IPS-18c (cell line): ENCODE data around the gene SPATS2L.

Experiments used
- H3K4me3 ChIP-seq: 2 replicates; pipeline ENCODE4 v1.7.0; 2013; ENCODE audit warnings: low read depth, mild to moderate bottlenecking, low read length, moderate library complexity; ENCODE audit not compliant: insufficient read depth
- H3K9me3 ChIP-seq: one replicate; pipeline ENCODE4 v1.6.1; 2013; ENCODE audit warnings: mild to moderate bottlenecking, low read length, moderate library complexity; ENCODE audit not compliant: control insufficient read depth, insufficient read depth

SPATS2L gene

GRCh38 chr2:200354833-200355751, 48.6 kb downstream of the SPATS2L start:
- no peak overlapping the region for H3K4me3 ChIP-seq
- no peaks in the 10 kb centered on the region for H3K9me3 ChIP-seq

DNA sequence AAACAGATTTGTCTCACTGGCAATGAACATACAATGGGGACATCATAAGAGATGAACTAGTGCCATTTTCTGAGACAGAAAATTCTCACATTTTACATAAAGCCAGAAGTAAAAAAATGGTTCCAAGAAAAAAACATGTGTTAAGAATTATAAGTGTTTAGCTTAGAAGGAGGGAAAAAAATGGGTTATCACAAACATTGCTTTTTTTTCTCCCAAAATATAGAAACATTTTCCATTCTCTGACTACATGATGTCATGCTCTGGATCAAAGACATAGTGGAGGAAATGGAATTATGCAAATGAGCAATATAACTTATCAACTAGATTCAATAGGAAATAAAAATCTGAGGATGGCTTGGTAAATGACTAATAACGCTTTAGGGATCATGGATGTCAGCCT, 49.8 kb downstream of the SPATS2L start:
- no peaks in the 10 kb centered on the region for H3K9me3 ChIP-seq
- H3K4me3 ChIP-seq, result no peak overlapping the region

GRCh38 chr2:200356857-200357384, 50.4 kb downstream of the SPATS2L start:
- no peak overlapping the region for H3K4me3 ChIP-seq
- H3K9me3 ChIP-seq, result no peaks in the 10 kb centered on the region

GRCh38 chr2:200357845-200358244, 51.4 kb downstream of the SPATS2L start:
- Histone ChIP-seq H3K9me3 (no peaks in the 10 kb centered on the region), H3K4me3 (no peak overlapping the region)

- Histone ChIP-seq H3K9me3 (no peaks in the 10 kb centered on the region), H3K4me3 (no peak overlapping the region)
Observed at GRCh38 chr2:200359552-200359951, 53.1 kb downstream of the SPATS2L start.

DNA sequence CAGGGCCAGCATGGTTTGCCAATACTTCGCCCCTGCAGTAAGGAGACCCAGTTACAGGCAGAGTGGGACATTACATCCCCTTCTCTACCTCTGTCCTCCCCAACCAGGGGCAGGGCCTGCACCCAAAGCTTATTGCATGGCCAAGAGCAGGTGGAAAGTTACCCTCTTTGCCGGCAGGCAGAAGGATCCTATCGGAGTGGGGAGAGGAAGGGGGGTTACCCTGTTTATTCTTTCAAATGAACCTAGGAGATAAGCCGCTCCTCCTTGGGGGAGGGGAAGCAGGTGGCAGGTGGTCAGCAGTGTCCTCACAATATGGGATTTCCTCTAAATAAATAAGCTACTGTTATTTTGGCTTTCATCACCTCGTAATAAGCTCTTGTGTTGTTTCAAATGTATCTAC, 53.9 kb downstream of the SPATS2L start:
- Histone ChIP-seq H3K9me3 (no peaks in the 10 kb centered on the region), H3K4me3 (no peak overlapping the region)

- Histone ChIP-seq H3K9me3 (no peaks in the 10 kb centered on the region), H3K4me3 (no peak overlapping the region)
Observed at GRCh38 chr2:200362202-200362917, 55.9 kb downstream of the SPATS2L start.

GRCh38 chr2:200363279-200363678, 56.8 kb downstream of the SPATS2L start:
- Histone ChIP-seq H3K9me3 (no peaks in the 10 kb centered on the region), H3K4me3 (no peak overlapping the region)

GRCh38 chr2:200364142-200364541, 57.6 kb downstream of the SPATS2L start:
- H3K9me3 ChIP-seq, result no peaks in the 10 kb centered on the region
- H3K4me3 ChIP-seq, result no peak overlapping the region

- H3K9me3 ChIP-seq, result no peaks in the 10 kb centered on the region
- H3K4me3 ChIP-seq, result no peak overlapping the region
Observed at GRCh38 chr2:200364620-200365019, 58.1 kb downstream of the SPATS2L start.

GRCh38 chr2:200365209-200365608, 58.7 kb downstream of the SPATS2L start:
- Histone ChIP-seq H3K9me3 (no peaks in the 10 kb centered on the region), H3K4me3 (no peak overlapping the region)

DNA sequence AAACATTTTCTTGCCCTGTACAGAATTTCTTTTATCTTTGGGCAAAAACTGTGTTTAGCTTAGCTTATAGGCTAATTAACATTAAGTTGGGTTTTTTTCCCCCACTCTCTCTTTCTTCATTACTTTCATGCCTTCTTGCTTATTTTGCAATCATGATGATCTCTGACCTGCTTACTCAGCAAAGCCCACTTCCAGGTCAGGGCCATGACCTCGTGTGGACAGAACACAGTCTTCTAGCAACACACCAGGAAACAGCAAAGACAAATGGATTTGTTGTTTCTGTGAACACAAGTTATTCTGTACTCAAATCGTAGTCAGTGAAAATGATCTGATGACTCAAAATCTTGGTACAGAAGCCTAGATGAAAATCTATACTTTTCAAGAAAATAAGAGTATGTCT, 60.7 kb downstream of the SPATS2L start:
- no peaks in the 10 kb centered on the region for H3K9me3 ChIP-seq

DNA sequence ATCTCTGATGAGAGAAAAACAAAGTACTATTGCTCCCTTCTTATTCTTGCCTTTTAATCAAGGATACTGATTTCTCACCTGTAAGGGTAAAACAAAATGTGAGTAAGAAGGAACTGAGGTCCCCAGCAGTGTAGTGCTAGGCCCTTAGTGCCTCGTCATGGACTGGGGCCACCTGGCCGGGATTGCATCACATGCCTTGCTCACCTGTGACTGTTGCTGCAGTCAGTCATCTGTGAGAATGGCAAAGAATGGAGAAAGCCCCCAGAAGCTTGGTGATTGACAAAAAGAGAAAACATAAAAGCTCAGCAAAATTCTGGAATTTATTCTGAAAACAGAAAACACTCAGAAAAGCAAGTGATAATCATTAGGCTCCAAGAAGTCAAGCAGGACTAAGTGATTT, 63.4 kb downstream of the SPATS2L start:
- Histone ChIP-seq H3K9me3 (no peaks in the 10 kb centered on the region), H3K4me3 (no peak overlapping the region)

More for the DNA sequence above, 60.7 kb downstream of the SPATS2L start:
- H3K4me3 ChIP-seq, result no peak overlapping the region

- no peak overlapping the region for H3K4me3 ChIP-seq
- no peaks in the 10 kb centered on the region for H3K9me3 ChIP-seq
Observed at GRCh38 chr2:200373231-200373630, 66.7 kb downstream of the SPATS2L start.

- Histone ChIP-seq H3K4me3 (no peak overlapping the region), H3K9me3 (no peaks in the 10 kb centered on the region)
Observed at GRCh38 chr2:200373973-200374416, 67.5 kb downstream of the SPATS2L start.

GRCh38 chr2:200376513-200377354, 70.2 kb downstream of the SPATS2L start:
- Histone ChIP-seq H3K9me3 (no peaks in the 10 kb centered on the region), H3K4me3 (no peak overlapping the region)
